Omental fat pad (tissue), 4 donors: ENCODE data around the gene WDR47. TPM values are rescaled to one million over a fixed set of nuclear protein-coding genes. Genes with fewer than 3 reads are reported as not detected.
"Not testable (repeated sequence)": the region's sequence is repeated elsewhere in the genome, so short reads cannot be mapped to it uniquely, and the experiment has no call there.

Source experiments
- ATAC-seq: fragments of 150-250 bp; one replicate; pipeline ENCODE4 v1.9.1; 2016; ENCODE audit warnings: mild to moderate bottlenecking, moderate library complexity; ENCODE audit not compliant: low FRiP score
- DNase-seq: peaks from one replicate; pipeline ENCODE4 v3.0.0-alpha.2; 2019; ENCODE audit warnings: low spot score
- total RNA-seq, 4 donors: library from RNA; depleted of rRNA; stranded (reverse); fragments of >200 nt; gene quantifications; one replicate each; pipeline ENCODE4 v1.1.0, GENCODE V29; 2016
- TF ChIP-seq, protein P1 (sequence below), 3 donors: fragments of 450-650 bp; IDR thresholded peaks; one replicate each; pipeline ENCODE4 v1.5.1; 2016 to 2017; ENCODE audit warnings: antibody characterized with exemption in 3 of 3, mild to moderate bottlenecking in 3 of 3, moderate library complexity in 2 of 3

The WDR47 gene
- total RNA-seq, 4 donors from 2014 or later: 12.0 to 20.8 (median 12.6) TPM

DNA sequence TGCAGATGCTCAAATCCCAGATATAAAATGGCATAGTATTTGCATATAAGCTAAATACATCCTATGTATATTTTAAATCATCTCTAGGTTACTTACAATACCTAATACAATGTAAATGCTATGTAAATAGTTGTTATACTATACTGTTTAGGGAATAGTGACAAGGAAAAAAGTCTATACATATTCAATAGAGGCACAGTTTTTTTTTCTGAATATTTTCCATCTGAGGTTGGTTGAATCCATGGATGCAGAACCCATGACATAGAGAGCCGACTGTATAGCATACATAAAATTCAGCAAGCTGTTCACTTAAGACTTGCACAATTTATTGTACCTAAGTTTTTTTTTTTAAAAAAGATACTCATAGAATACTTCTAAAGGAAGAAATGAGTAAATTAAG, 27.4 kb upstream of the WDR47 start:
- TF ChIP-seq, protein P1, sequence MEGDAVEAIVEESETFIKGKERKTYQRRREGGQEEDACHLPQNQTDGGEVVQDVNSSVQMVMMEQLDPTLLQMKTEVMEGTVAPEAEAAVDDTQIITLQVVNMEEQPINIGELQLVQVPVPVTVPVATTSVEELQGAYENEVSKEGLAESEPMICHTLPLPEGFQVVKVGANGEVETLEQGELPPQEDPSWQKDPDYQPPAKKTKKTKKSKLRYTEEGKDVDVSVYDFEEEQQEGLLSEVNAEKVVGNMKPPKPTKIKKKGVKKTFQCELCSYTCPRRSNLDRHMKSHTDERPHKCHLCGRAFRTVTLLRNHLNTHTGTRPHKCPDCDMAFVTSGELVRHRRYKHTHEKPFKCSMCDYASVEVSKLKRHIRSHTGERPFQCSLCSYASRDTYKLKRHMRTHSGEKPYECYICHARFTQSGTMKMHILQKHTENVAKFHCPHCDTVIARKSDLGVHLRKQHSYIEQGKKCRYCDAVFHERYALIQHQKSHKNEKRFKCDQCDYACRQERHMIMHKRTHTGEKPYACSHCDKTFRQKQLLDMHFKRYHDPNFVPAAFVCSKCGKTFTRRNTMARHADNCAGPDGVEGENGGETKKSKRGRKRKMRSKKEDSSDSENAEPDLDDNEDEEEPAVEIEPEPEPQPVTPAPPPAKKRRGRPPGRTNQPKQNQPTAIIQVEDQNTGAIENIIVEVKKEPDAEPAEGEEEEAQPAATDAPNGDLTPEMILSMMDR (IDR thresholded peaks at IDR 0.05): no peak
- DNase-seq (no peak), ATAC-seq (no peak)

DNA sequence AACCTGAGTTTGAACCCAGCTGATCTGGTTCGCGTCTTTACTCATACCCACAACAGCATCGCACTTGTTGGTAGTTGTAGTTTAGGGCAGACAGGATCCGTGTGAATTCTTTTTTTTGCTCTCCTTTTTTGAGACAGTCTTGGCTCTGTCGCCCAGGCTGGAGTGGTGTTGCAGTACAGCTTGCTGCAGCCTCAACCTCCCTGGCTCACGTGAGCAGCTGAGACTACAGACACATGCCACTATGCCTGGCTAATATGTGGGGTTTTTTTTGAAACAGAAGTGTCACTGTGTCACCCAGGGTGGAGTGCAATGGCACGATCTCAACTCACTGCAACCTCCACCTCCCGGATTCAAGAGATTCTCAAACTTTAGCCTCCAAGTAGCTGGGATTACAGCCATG, 26.0 kb upstream of the WDR47 start:
- ATAC-seq: no peak
- DNase-seq: no peak
- TF ChIP-seq, protein P1 (IDR thresholded peaks at IDR 0.05): no peak

DNA sequence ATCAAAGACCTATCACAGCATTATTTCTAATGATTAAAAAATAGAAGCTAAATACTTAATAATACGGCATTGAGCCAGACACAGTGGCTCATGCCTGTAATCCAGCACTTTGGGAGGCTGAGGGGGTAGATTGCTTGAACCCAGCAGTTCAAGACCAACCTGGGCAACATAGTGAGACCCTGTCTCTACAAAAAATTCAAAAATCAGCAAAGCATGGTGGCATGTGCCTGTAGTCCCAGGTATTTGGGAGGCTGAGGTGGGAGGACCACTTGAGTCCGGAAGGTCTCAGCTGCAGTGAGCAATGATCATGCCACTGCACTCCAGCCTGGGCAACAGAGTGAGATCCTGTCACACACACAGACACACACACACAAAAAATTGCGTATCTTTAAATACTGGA, 23.2 kb upstream of the WDR47 start:
- TF ChIP-seq, protein P1 (IDR thresholded peaks at IDR 0.05): no peak
- no peak for ATAC-seq
- DNase-seq: no peak

DNA sequence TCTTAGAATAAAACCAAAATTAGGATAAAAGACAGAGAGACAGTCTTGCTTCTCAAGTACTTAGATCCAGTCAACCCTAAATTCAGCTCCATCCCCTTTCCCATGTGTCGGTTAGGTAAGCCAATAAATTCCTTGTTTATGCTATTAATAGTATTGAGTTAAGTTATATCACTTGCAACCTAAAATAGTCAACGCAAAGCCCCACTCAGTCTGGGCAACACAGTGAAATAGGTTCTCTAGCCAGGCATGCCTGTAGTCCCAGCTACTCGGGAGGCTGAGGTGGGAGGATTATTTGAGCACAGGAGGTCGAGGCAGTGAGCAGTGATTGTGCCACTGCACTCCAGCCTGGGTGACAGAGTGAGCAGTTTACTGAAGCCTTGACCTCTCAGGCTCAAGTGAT, 19.3 kb upstream of the WDR47 start:
- no peak for ATAC-seq
- DNase-seq: no peak
- TF ChIP-seq, protein P1 (IDR thresholded peaks at IDR 0.05): no peak

DNA sequence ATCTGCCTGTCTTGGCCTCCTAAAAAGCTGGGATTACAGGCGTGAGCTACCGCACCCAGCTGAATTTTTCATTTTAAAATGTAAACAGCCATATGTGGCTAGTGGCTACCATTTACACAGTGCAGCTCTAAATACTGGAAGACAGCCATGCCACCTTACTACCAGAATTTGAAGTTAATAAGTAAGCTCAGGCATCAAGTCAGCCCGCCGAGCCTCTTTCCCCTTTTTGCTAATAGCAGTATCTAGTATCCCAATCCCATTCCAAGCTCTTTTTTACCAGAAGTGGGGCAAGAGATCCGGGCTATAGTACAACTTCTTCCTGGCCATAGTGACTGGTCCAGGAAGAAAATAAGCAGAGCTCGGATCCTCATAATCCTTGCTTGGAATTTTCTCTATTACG, 18.8 kb upstream of the WDR47 start:
- DNase-seq (no peak), ATAC-seq (no peak)
- TF ChIP-seq, protein P1 (IDR thresholded peaks at IDR 0.05): no peak

DNA sequence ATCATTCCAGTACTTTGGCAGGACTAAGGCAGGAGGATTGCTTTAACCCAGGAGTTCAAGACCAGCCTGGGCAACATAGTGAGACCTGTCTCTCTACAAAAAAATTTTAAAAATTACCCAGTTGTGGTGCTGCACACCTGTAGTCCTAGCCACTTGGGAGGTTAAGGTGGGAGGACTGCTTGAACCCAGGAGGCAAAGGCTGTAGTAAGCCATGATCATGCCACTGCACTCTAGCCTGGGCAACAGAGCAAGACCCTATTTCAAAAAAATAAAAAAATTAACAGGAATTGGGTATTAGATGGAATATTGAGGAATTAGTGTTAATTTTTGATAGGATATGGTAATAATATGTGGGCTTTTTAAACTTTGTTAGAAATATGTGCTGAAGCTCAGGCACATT, 17.1 kb upstream of the WDR47 start:
- TF ChIP-seq, protein P1 (IDR thresholded peaks at IDR 0.05): no peak
- DNase-seq (no peak), ATAC-seq (no peak)

DNA sequence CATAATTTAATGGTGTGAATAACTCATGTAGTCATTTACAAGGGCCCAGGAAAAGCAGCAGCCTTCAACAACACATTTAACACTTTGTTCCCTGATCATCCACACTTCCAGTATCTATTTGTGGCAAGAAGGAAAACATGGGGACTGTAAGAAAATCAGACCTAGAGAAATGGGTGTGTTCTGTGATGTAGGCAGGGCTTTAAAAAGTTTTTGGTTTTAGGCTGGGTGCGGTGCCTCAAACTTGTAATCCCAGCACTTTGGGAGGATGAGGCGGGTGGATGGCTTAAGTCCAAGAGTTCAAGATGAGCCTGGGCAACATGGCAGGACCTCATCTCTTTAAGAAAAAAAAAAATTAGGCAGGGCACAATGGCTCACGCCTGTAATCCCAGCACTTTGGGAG, 14.2 kb upstream of the WDR47 start:
- DNase-seq (no peak), ATAC-seq (no peak)
- TF ChIP-seq, protein P1 (IDR thresholded peaks at IDR 0.05): no peak

DNA sequence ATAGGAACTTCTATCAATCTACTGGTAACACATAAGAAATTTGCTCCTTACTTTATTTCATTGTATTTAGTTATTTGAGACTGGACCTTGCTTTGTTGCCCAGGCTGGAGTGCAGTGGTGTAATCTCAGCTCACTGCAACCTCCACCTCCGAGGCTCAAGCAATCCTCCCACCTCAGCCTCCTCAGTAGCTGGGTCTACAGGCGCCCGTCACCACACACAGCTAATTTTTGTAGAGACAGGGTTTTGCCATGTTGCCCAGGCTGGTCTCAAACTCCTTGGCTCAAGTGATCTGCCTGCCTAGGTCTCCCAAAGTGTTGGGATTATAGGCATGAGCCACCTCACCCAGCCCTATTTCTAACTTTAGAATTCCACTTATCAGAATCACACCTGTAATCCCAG, 10.2 kb upstream of the WDR47 start:
- not testable (repeated sequence) for DNase-seq, ATAC-seq
